ENCODE measurements around the gene VTN. TPM values are rescaled to one million over a fixed set of nuclear protein-coding genes. Genes with fewer than 3 reads are reported as not detected.

VTN gene
- total and polyA plus RNA-seq, 10 donors, result 0.84 to 4.0 (median 1.6) TPM

- no peaks in the 10 kb centered on the region for H3K9me3 ChIP-seq
- H3K36me3 ChIP-seq, result peaks cover 0 to 79% (median 37%) of the 10 kb centered on the region in 6 donors
- H3K27me3 ChIP-seq (replicated peaks in 1 of 7), result peaks cover 0 to under 1% (median 0%) of the 10 kb centered on the region in 7 donors
- H3K4me1 ChIP-seq, result peaks cover 0 to 25% (median 10%) of the 10 kb centered on the region in 6 donors
- TF ChIP-seq POLR2AphosphoS5 (IDR thresholded peaks at IDR 0.05) (no peak), POLR2A (IDR thresholded peaks at IDR 0.05) (no peak), CTCF (IDR thresholded peaks at IDR 0.05 in 8 of 11, conservative IDR thresholded peaks at IDR 0.05 in 3 of 11) (no peak)
- no peak overlapping the region for H3K4me3 ChIP-seq
- intact Hi-C loops (cut with DNase I; ENCODE audit: low total_unique reads), result no loop called here
- no peak for DNase-seq
- H3K27ac ChIP-seq, result no peak overlapping the region
- WGBS, 5 donors, result 84 to 97% (median 90%) methylated on average over 1 of the region's 1 CpG
These were observed 20.0 kb upstream of the VTN start for GRCh38 chr17:28390141-28390540.

GRCh38 chr17:28388106-28388505, 18.0 kb upstream of the VTN start:
- Histone ChIP-seq H3K27ac (peak overlapping the region in 1 of 8 donors; percentile 67), H3K4me3 (peak overlapping the region in 1 of 8 donors; percentile 19), H3K36me3 (peaks cover 0 to 60% (median 37%) of the 10 kb centered on the region in 6 donors), H3K4me1 (peaks cover 3 to 38% (median 22%) of the 10 kb centered on the region in 6 donors), H3K27me3 (replicated peaks in 1 of 7) (peaks cover 0 to 17% (median 0%) of the 10 kb centered on the region in 7 donors), H3K9me3 (no peaks in the 10 kb centered on the region)
- no peak for TF ChIP-seq POLR2A (IDR thresholded peaks at IDR 0.05)
- TF ChIP-seq POLR2AphosphoS5 (IDR thresholded peaks at IDR 0.05), result no peak
- TF ChIP-seq CTCF (IDR thresholded peaks at IDR 0.05 in 8 of 11, conservative IDR thresholded peaks at IDR 0.05 in 3 of 11), result no peak
- no peak for DNase-seq
- intact Hi-C loops (cut with DNase I; ENCODE audit: low total_unique reads), result no loop called here
- WGBS, 5 donors, result 80 to 98% (median 96%) methylated on average over 1 to 11 of the region's 11 CpGs

GRCh38 chr17:28386391-28386790, 16.3 kb upstream of the VTN start:
- no peak for DNase-seq
- peaks cover 0 to 21% (median 0%) of the 10 kb centered on the region in 7 donors for H3K27me3 ChIP-seq (replicated peaks in 1 of 7)
- TF ChIP-seq POLR2AphosphoS5 (IDR thresholded peaks at IDR 0.05), result no peak
- peaks cover 3 to 45% (median 26%) of the 10 kb centered on the region in 6 donors for H3K4me1 ChIP-seq
- peaks cover 0 to 43% (median 33%) of the 10 kb centered on the region in 6 donors for H3K36me3 ChIP-seq
- no peak overlapping the region for H3K27ac ChIP-seq
- intact Hi-C loops (cut with DNase I; ENCODE audit: low total_unique reads), result no loop called here
- peak overlapping the region in 3 of 8 donors; percentile 8 to 82 (median 51) for H3K4me3 ChIP-seq
- no peaks in the 10 kb centered on the region for H3K9me3 ChIP-seq

GRCh38 chr17:28385406-28385805, 15.3 kb upstream of the VTN start:
- 50 to 68% (median 63%) methylated on average over 8 of the region's 8 CpGs for WGBS, 5 donors
- peak overlapping the region in 7 of 8 donors; percentile 47 to 82 (median 53) for H3K4me3 ChIP-seq
- peaks cover 0 to 28% (median 0%) of the 10 kb centered on the region in 7 donors for H3K27me3 ChIP-seq (replicated peaks in 1 of 7)
- H3K4me1 ChIP-seq, result peaks cover 10 to 54% (median 32%) of the 10 kb centered on the region in 6 donors
- TF ChIP-seq POLR2A (IDR thresholded peaks at IDR 0.05), result no peak
- peak in 1 of 3 donors; percentile 16 for TF ChIP-seq POLR2AphosphoS5 (IDR thresholded peaks at IDR 0.05)
- TF ChIP-seq CTCF (IDR thresholded peaks at IDR 0.05 in 8 of 11, conservative IDR thresholded peaks at IDR 0.05 in 3 of 11), result no peak
- DNase-seq, result no peak
- intact Hi-C loops (cut with DNase I; ENCODE audit: low total_unique reads), result no loop called here
- H3K36me3 ChIP-seq, result peaks cover 0 to 33% (median 25%) of the 10 kb centered on the region in 6 donors
- H3K9me3 ChIP-seq, result no peaks in the 10 kb centered on the region
- H3K27ac ChIP-seq, result peak overlapping the region in 4 of 8 donors; percentile 56 to 73 (median 63)
